ENCODE measurements around the gene HIVEP3. TPM values are rescaled to one million over a fixed set of nuclear protein-coding genes. Genes with fewer than 3 reads are reported as not detected.

The HIVEP3 gene
- total RNA-seq, 1 donor from 2014 or later = 5.7 TPM

GRCh38 chr1:41623736-41624135 lies 295.0 kb downstream of the HIVEP3 start:
- no peak for DNase-seq
- H3K27ac ChIP-seq (replicated peaks) = no peak overlapping the region
- H3K27me3 ChIP-seq (ENCODE audit: low read depth) = no peaks in the 10 kb centered on the region
- intact Hi-C loops (cut with micrococcal nuclease) = no loop called here
- H3K4me3 ChIP-seq = no peak overlapping the region
- H3K36me3 ChIP-seq = no peaks in the 10 kb centered on the region
- peaks cover 11% of the 10 kb centered on the region for H3K4me1 ChIP-seq
- TF ChIP-seq CTCF (IDR thresholded peaks at IDR 0.05; ENCODE audit: borderline replicate concordance) = no peak
- H3K9me3 ChIP-seq (replicated peaks) = no peaks in the 10 kb centered on the region

- intact Hi-C loops (cut with micrococcal nuclease) = no loop called here
- no peak for DNase-seq
- Histone ChIP-seq H3K4me1 (peaks cover 17% of the 10 kb centered on the region), H3K4me3 (no peak overlapping the region), H3K27me3 (ENCODE audit: low read depth) (no peaks in the 10 kb centered on the region), H3K27ac (replicated peaks) (no peak overlapping the region), H3K36me3 (no peaks in the 10 kb centered on the region), H3K9me3 (replicated peaks) (no peaks in the 10 kb centered on the region)
- no peak for TF ChIP-seq CTCF (IDR thresholded peaks at IDR 0.05; ENCODE audit: borderline replicate concordance)
Observed at GRCh38 chr1:41622859-41623732, 295.6 kb downstream of the HIVEP3 start.

GRCh38 chr1:41622402-41622801 lies 296.3 kb downstream of the HIVEP3 start:
- Histone ChIP-seq H3K27me3 (ENCODE audit: low read depth) (no peaks in the 10 kb centered on the region), H3K27ac (replicated peaks) (no peak overlapping the region), H3K9me3 (replicated peaks) (no peaks in the 10 kb centered on the region), H3K36me3 (no peaks in the 10 kb centered on the region), H3K4me1 (peaks cover 24% of the 10 kb centered on the region), H3K4me3 (no peak overlapping the region)
- intact Hi-C loops (cut with micrococcal nuclease) = no loop called here
- DNase-seq = no peak
- no peak for TF ChIP-seq CTCF (IDR thresholded peaks at IDR 0.05; ENCODE audit: borderline replicate concordance)

GRCh38 chr1:41621791-41622190 lies 296.9 kb downstream of the HIVEP3 start:
- no peak overlapping the region for H3K27ac ChIP-seq (replicated peaks)
- intact Hi-C loops (cut with micrococcal nuclease) = no loop called here
- no peak overlapping the region for H3K4me3 ChIP-seq
- TF ChIP-seq CTCF (IDR thresholded peaks at IDR 0.05; ENCODE audit: borderline replicate concordance) = no peak
- peaks cover 27% of the 10 kb centered on the region for H3K4me1 ChIP-seq
- no peaks in the 10 kb centered on the region for H3K9me3 ChIP-seq (replicated peaks)
- no peaks in the 10 kb centered on the region for H3K36me3 ChIP-seq
- DNase-seq = no peak
- no peaks in the 10 kb centered on the region for H3K27me3 ChIP-seq (ENCODE audit: low read depth)

- H3K27me3 ChIP-seq (ENCODE audit: low read depth) = no peaks in the 10 kb centered on the region
- TF ChIP-seq CTCF (IDR thresholded peaks at IDR 0.05; ENCODE audit: borderline replicate concordance) = no peak
- intact Hi-C loops (cut with micrococcal nuclease) = no loop called here
- no peaks in the 10 kb centered on the region for H3K36me3 ChIP-seq
- no peaks in the 10 kb centered on the region for H3K9me3 ChIP-seq (replicated peaks)
- peaks cover 24% of the 10 kb centered on the region for H3K4me1 ChIP-seq
- H3K27ac ChIP-seq (replicated peaks) = no peak overlapping the region
- H3K4me3 ChIP-seq = no peak overlapping the region
- DNase-seq = no peak
Observed at GRCh38 chr1:41621256-41621655, 297.5 kb downstream of the HIVEP3 start.

Measured in left ventricle myocardium inferior (tissue), 1 donor.